GM12878 (cell line): Measurements from ENCODE around the gene NGF. TPM values are rescaled to one million over a fixed set of nuclear protein-coding genes. Genes with fewer than 3 reads are reported as not detected.

Source experiments
- ATAC-seq: fragments of 200-7000 bp; cut with Tn5 transposase; 3 replicates; pipeline ENCODE4 v1.9.1; 2020; ENCODE audit warnings: mild to moderate bottlenecking, moderate library complexity
- BruUV-seq: library from RNA; stranded (reverse); fragments of 400-500 nt; replicated peaks from 2 replicates; lab custom pipeline; 2021; lab: Mats Ljungman, UMichigan
- CTCF ChIA-PET: fragments of 300-600 bp; sonication (Branson Sonifier 250); formaldehyde crosslinking; extraction: SDS; loops from one replicate; lab custom pipeline; 2021; ENCODE audit warnings: inconsistent platforms; lab: Yijun Ruan, JAX
- POLR2A ChIA-PET: fragments of 350-600 bp; formaldehyde crosslinking; extraction: SDS; loops from one replicate; lab custom pipeline; 2021; ENCODE audit warnings: inconsistent platforms; lab: Charles Lee
- RAD21 ChIA-PET: fragments of 300-600 bp; sonication (Branson Sonifier 250); formaldehyde crosslinking; loops from one replicate; lab custom pipeline; 2023; ENCODE audit warnings: antibody characterized with exemption; ENCODE audit not compliant: unreplicated experiment; lab: Charles Lee
- SMC1A ChIA-PET: fragments of 300-600 bp; sonication (Branson Sonifier 250); formaldehyde crosslinking; loops from one replicate; lab custom pipeline; 2023; ENCODE audit not compliant: unreplicated experiment, uncharacterized antibody; lab: Charles Lee
- DNase-seq: peaks from one replicate; pipeline ENCODE4 v3.0.0-alpha.2; 2011; ENCODE audit warnings: low read depth, low spot score
- FAIRE-seq: peaks from 3 replicates; lab custom pipeline; 2011; peaks lifted over from hg19 to GRCh38; lab: Jason Lieb, UNC
- H2AFZ ChIP-seq: 2 replicates; pipeline ENCODE4 v1.6.0; 2011; ENCODE audit warnings: low read depth, low read length, control low read depth; ENCODE audit not compliant: control insufficient read depth
- H3K27ac ChIP-seq: 2 replicates; pipeline ENCODE4 v1.5.1; 2011; ENCODE audit warnings: control low read depth; ENCODE audit not compliant: control insufficient read depth, insufficient read depth
- H3K27me3 ChIP-seq, 2 experiments: replicated peaks in 1 of 2; 2 replicates each; pipeline versions ENCODE4 v1.6.0 to v1.6.1; 2011; ENCODE audit warnings: low read length in 1 of 2; ENCODE audit not compliant: control insufficient read depth in 2 of 2, insufficient read depth in 2 of 2
- H3K36me3 ChIP-seq, 2 experiments: 2 replicates each; pipeline ENCODE4 v1.5.1; 2011; ENCODE audit warnings: low read length in 1 of 2; ENCODE audit not compliant: control insufficient read depth in 2 of 2, insufficient read depth in 2 of 2
- H3K4me1 ChIP-seq: 2 replicates; pipeline ENCODE4 v1.6.1; 2011; ENCODE audit warnings: mild to moderate bottlenecking, low read length, moderate library complexity, mixed read lengths; ENCODE audit not compliant: control insufficient read depth, insufficient read depth
- H3K4me2 ChIP-seq: 2 replicates; pipeline ENCODE4 v1.6.0; 2011; ENCODE audit warnings: control low read depth; ENCODE audit not compliant: control insufficient read depth, insufficient read depth
- H3K4me3 ChIP-seq: fragments of 200-600 bp; sonication (generic); 2 replicates; pipeline ENCODE4 v1.5.1; 2016
- H3K79me2 ChIP-seq: 2 replicates; pipeline ENCODE4 v1.6.0; 2011; ENCODE audit warnings: low read length; ENCODE audit not compliant: control insufficient read depth, insufficient read depth
- H3K9ac ChIP-seq: 2 replicates; pipeline ENCODE4 v1.8.0; 2011; ENCODE audit warnings: low read length, control low read depth, mixed read lengths; ENCODE audit not compliant: control insufficient read depth, insufficient read depth
- H3K9me3 ChIP-seq: replicated peaks from 3 replicates; pipeline ENCODE4 v1.5.1; 2011; ENCODE audit warnings: mild to moderate bottlenecking, low read length; ENCODE audit not compliant: control insufficient read depth, insufficient read depth
- H4K20me1 ChIP-seq: 2 replicates; pipeline ENCODE4 v1.6.0; 2011; ENCODE audit not compliant: control insufficient read depth, insufficient read depth
- CHD4 ChIP-seq: fragments of 200-600 bp; sonication (generic); IDR thresholded peaks from 2 replicates; pipeline ENCODE4 v1.6.1; 2016; ENCODE audit warnings: mild to moderate bottlenecking
- FOXM1 ChIP-seq: IDR thresholded peaks from 2 replicates; pipeline ENCODE4 v1.6.1; 2012; ENCODE audit warnings: low read depth, mild to moderate bottlenecking, inconsistent platforms, low read length, moderate library complexity
- GABPA ChIP-seq: IDR thresholded peaks from 2 replicates; pipeline ENCODE4 v1.6.1; 2014; ENCODE audit warnings: antibody characterized with exemption, low read depth, mild to moderate bottlenecking, inconsistent platforms
- MTA2 ChIP-seq: fragments of 450-650 bp; IDR thresholded peaks from 2 replicates; pipeline ENCODE4 v1.6.1; 2016; ENCODE audit warnings: low read depth, mild to moderate bottlenecking, moderate library complexity
- NR2F1 ChIP-seq: fragments of 450-650 bp; conservative IDR thresholded peaks from 2 replicates; pipeline ENCODE4 v1.6.1; 2017; ENCODE audit warnings: mild to moderate bottlenecking
- PAX5 ChIP-seq: IDR thresholded peaks from 2 replicates; pipeline ENCODE4 v1.6.1; 2011; ENCODE audit warnings: low read depth, low read length, borderline replicate concordance
- SIN3A ChIP-seq: IDR thresholded peaks from 2 replicates; pipeline ENCODE4 v1.6.1; 2012; ENCODE audit warnings: low read depth, low read length, improper control_type of control experiment
- YBX1 ChIP-seq: fragments of 450-650 bp; IDR thresholded peaks from 2 replicates; pipeline ENCODE4 v1.6.1; 2016; ENCODE audit warnings: antibody characterized with exemption
- in situ Hi-C: fragments of 300-500 bp; cut with MboI; formaldehyde crosslinking; loops from 9 replicates; pipeline ENCODE4 v1.14.3; 2018; ENCODE audit warnings: mixed read lengths
- intact Hi-C: fragments of 100-400 bp; cut with micrococcal nuclease; formaldehyde crosslinking; loops from one replicate; pipeline ENCODE4 v1.14.2; 2022; ENCODE audit not compliant: unreplicated experiment
- polyA plus RNA-seq, 11 experiments: library from polyadenylated mRNA; depleted of rRNA in 4 of 11; unstranded in 6 of 11; stranded (reverse) in 5 of 11; fragments of >200 nt; fragmentation: Nextera tagmentation in 4 of 11; fragmentation: Illumina TruSeq in 1 of 11; extraction: Ambion mirVana in 4 of 11; extraction: Trizol in 1 of 11; gene quantifications; 1 replicate in 1 of 11; 2 replicates in 10 of 11; pipeline versions ENCODE4 v1.2.1 to v1.2.3, GENCODE V29; 2011 to 2016; ENCODE audit warnings: inconsistent platforms in 2 of 11, missing spikeins in 2 of 11, low read depth in 1 of 11
- total RNA-seq, 4 experiments: library from RNA; depleted of rRNA in 3 of 4; stranded (reverse); fragments of >200 nt in 3 of 4; fragmentation: Illumina TruSeq in 1 of 4; extraction: Trizol in 1 of 4; gene quantifications; 2 replicates each; pipeline versions ENCODE4 v1.2.1 to v1.2.3, GENCODE V29; 2013 to 2021
- TF ChIP-seq, protein P1 (sequence below): fragments of 450-650 bp; IDR thresholded peaks from 2 replicates; pipeline ENCODE4 v1.6.1; 2017; ENCODE audit warnings: low read depth, mild to moderate bottlenecking, moderate library complexity
- TF ChIP-seq, protein P2 (sequence below): IDR thresholded peaks from 2 replicates; pipeline ENCODE4 v1.6.1; 2012; ENCODE audit warnings: improper control_type of control experiment, low read depth, low read length; ENCODE audit not compliant: insufficient replicate concordance
- TF ChIP-seq, protein P3 (sequence below): fragments of 450-650 bp; IDR thresholded peaks from 2 replicates; pipeline ENCODE4 v1.6.1; 2017; ENCODE audit warnings: borderline replicate concordance
- TF ChIP-seq, protein P4 (sequence below): fragments of 450-650 bp; IDR thresholded peaks from 2 replicates; pipeline ENCODE4 v1.6.1; 2014; ENCODE audit warnings: mild to moderate bottlenecking
- TF ChIP-seq, protein P5 (sequence below), 3 experiments: IDR thresholded peaks in 2 of 3; conservative IDR thresholded peaks in 1 of 3; 2 replicates each; pipeline ENCODE4 v1.5.1; 2011; ENCODE audit warnings: low read depth in 3 of 3, low read length in 3 of 3, mild to moderate bottlenecking in 3 of 3, control low read depth in 2 of 3, moderate library complexity in 2 of 3, inconsistent platforms in 1 of 3, mixed read lengths in 1 of 3; ENCODE audit not compliant: control insufficient read depth in 2 of 3, insufficient read depth in 1 of 3; ENCODE audit errors: extremely low read depth in 1 of 3

Gene NGF
- total and polyA plus RNA-seq, 10 of the 15 experiments (the other 5 are each of a cell fraction or from before 2014, with no cell fraction given): not detected

DNA sequence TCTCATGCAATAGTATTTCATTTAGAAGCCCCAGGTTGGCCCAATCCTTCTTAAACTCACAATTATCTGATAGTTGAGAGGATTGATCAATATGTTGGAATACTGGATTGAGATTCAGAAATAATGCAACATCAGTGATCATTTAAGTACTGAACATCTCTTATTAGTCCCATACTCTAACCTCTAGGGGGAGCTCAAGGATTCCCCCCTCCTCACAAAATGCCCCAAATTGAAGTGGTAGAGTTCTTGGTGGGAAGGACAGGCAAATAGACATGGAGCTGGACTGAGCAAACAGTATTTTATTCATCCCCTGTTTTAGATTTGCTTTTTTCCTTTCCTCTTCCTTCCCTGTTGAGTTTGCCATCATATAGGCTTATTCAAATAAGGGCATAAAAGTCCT is 62.8 kb downstream of the NGF start:
- ChIA-PET SMC1A (interaction anchor here (1.0 to 2.2 kb wide), 3 partner anchors 71 to 194 kb away, joined by 3 to 9 read pairs (median 6); no protein-coding TSS in a partner anchor), CTCF (interaction anchor here (0.5 to 2.0 kb wide), 11 partner anchors 9 to 828 kb away, joined by 3 to 8 read pairs (median 4); no protein-coding TSS in a partner anchor), POLR2A (no interaction called here), RAD21 (interaction anchor here (1.8 kb wide), 1 partner anchor 195 kb away, joined by 5 read pairs; no protein-coding TSS in a partner anchor)
- H3K4me1 ChIP-seq: no peaks in the 10 kb centered on the region
- H3K79me2 ChIP-seq: no peaks in the 10 kb centered on the region
- no peak overlapping the region for H3K4me2 ChIP-seq
- 0 out of 4 replicates have a peak, but pooled peaks cover 0 to 2% of the 10 kb centered on the region in 2 experiments for H3K27me3 ChIP-seq
- H3K36me3 ChIP-seq: no peaks in the 10 kb centered on the region
- no peak overlapping the region for H3K27ac ChIP-seq
- in situ Hi-C loops: no loop called here
- intact Hi-C loops: loop anchor here (1.0 to 2.0 kb wide), 2 partner anchors 194 to 321 kb away; no protein-coding TSS in a partner anchor
- no peak overlapping the region for H2AFZ ChIP-seq
- H3K9ac ChIP-seq: no peak overlapping the region
- FAIRE-seq (no peak), DNase-seq (no peak), ATAC-seq (0 out of 3 replicates have a peak, but pooled peaks have one; percentile 36)
- no TSS peak for BruUV-seq
- H3K4me3 ChIP-seq: no peak overlapping the region
- no peaks in the 10 kb centered on the region for H4K20me1 ChIP-seq
- H3K9me3 ChIP-seq: no peaks in the 10 kb centered on the region; the same call in 2 of the 3 replicates
- TF ChIP-seq PAX5: no peak
- TF ChIP-seq, protein P1, sequence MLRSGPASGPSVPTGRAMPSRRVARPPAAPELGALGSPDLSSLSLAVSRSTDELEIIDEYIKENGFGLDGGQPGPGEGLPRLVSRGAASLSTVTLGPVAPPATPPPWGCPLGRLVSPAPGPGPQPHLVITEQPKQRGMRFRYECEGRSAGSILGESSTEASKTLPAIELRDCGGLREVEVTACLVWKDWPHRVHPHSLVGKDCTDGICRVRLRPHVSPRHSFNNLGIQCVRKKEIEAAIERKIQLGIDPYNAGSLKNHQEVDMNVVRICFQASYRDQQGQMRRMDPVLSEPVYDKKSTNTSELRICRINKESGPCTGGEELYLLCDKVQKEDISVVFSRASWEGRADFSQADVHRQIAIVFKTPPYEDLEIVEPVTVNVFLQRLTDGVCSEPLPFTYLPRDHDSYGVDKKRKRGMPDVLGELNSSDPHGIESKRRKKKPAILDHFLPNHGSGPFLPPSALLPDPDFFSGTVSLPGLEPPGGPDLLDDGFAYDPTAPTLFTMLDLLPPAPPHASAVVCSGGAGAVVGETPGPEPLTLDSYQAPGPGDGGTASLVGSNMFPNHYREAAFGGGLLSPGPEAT: no peak
- no peak for TF ChIP-seq NR2F1
- no peak for TF ChIP-seq GABPA
- TF ChIP-seq, protein P2, sequence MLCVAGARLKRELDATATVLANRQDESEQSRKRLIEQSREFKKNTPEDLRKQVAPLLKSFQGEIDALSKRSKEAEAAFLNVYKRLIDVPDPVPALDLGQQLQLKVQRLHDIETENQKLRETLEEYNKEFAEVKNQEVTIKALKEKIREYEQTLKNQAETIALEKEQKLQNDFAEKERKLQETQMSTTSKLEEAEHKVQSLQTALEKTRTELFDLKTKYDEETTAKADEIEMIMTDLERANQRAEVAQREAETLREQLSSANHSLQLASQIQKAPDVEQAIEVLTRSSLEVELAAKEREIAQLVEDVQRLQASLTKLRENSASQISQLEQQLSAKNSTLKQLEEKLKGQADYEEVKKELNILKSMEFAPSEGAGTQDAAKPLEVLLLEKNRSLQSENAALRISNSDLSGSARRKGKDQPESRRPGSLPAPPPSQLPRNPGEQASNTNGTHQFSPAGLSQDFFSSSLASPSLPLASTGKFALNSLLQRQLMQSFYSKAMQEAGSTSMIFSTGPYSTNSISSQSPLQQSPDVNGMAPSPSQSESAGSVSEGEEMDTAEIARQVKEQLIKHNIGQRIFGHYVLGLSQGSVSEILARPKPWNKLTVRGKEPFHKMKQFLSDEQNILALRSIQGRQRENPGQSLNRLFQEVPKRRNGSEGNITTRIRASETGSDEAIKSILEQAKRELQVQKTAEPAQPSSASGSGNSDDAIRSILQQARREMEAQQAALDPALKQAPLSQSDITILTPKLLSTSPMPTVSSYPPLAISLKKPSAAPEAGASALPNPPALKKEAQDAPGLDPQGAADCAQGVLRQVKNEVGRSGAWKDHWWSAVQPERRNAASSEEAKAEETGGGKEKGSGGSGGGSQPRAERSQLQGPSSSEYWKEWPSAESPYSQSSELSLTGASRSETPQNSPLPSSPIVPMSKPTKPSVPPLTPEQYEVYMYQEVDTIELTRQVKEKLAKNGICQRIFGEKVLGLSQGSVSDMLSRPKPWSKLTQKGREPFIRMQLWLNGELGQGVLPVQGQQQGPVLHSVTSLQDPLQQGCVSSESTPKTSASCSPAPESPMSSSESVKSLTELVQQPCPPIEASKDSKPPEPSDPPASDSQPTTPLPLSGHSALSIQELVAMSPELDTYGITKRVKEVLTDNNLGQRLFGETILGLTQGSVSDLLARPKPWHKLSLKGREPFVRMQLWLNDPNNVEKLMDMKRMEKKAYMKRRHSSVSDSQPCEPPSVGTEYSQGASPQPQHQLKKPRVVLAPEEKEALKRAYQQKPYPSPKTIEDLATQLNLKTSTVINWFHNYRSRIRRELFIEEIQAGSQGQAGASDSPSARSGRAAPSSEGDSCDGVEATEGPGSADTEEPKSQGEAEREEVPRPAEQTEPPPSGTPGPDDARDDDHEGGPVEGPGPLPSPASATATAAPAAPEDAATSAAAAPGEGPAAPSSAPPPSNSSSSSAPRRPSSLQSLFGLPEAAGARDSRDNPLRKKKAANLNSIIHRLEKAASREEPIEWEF: no peak
- TF ChIP-seq, protein P3, sequence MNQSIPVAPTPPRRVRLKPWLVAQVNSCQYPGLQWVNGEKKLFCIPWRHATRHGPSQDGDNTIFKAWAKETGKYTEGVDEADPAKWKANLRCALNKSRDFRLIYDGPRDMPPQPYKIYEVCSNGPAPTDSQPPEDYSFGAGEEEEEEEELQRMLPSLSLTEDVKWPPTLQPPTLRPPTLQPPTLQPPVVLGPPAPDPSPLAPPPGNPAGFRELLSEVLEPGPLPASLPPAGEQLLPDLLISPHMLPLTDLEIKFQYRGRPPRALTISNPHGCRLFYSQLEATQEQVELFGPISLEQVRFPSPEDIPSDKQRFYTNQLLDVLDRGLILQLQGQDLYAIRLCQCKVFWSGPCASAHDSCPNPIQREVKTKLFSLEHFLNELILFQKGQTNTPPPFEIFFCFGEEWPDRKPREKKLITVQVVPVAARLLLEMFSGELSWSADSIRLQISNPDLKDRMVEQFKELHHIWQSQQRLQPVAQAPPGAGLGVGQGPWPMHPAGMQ: no peak
- no peak for TF ChIP-seq SIN3A
- TF ChIP-seq MTA2: no peak
- TF ChIP-seq, protein P4, sequence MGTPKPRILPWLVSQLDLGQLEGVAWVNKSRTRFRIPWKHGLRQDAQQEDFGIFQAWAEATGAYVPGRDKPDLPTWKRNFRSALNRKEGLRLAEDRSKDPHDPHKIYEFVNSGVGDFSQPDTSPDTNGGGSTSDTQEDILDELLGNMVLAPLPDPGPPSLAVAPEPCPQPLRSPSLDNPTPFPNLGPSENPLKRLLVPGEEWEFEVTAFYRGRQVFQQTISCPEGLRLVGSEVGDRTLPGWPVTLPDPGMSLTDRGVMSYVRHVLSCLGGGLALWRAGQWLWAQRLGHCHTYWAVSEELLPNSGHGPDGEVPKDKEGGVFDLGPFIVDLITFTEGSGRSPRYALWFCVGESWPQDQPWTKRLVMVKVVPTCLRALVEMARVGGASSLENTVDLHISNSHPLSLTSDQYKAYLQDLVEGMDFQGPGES: no peak
- no peak for TF ChIP-seq FOXM1
- TF ChIP-seq YBX1: no peak
- no peak for TF ChIP-seq CHD4
- TF ChIP-seq, protein P5, sequence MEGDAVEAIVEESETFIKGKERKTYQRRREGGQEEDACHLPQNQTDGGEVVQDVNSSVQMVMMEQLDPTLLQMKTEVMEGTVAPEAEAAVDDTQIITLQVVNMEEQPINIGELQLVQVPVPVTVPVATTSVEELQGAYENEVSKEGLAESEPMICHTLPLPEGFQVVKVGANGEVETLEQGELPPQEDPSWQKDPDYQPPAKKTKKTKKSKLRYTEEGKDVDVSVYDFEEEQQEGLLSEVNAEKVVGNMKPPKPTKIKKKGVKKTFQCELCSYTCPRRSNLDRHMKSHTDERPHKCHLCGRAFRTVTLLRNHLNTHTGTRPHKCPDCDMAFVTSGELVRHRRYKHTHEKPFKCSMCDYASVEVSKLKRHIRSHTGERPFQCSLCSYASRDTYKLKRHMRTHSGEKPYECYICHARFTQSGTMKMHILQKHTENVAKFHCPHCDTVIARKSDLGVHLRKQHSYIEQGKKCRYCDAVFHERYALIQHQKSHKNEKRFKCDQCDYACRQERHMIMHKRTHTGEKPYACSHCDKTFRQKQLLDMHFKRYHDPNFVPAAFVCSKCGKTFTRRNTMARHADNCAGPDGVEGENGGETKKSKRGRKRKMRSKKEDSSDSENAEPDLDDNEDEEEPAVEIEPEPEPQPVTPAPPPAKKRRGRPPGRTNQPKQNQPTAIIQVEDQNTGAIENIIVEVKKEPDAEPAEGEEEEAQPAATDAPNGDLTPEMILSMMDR (IDR thresholded peaks at IDR 0.05 in 2 of 3, conservative IDR thresholded peaks at IDR 0.05 in 1 of 3; ENCODE audit: control insufficient read depth in 2 of 3, extremely low read depth in 1 of 3, insufficient read depth in 1 of 3, low read depth in 3 of 3, low read length in 3 of 3): peak; percentile 39 to 68 (median 60); a peak in 5 of 6 replicates
